ENCODE results near the gene MTHFD1.
A peak's percentile ranks its signal among the peaks of the same experiment; 100 is the strongest.

MTHFD1 gene

GRCh38 chr14:64442300-64442988, 54.3 kb downstream of the MTHFD1 start:
- no peak overlapping the region for H3K4me2 ChIP-seq (ENCODE audit: low read length)
- no CpG with 5 or more reads among the region's 17 CpGs for WGBS (ENCODE audit: extremely low coverage, insufficient coverage, low lambda C conversion rate)
- DNase-seq = no peak
- no peaks in the 10 kb centered on the region for H3K79me2 ChIP-seq (ENCODE audit: control insufficient read depth, insufficient read depth, low read length)
- peaks cover 2% of the 10 kb centered on the region for H3K4me1 ChIP-seq (ENCODE audit: control insufficient read depth, low read depth, low read length)
- no peak overlapping the region for H2BK15ac ChIP-seq (replicated peaks; ENCODE audit: low read depth)
- no peaks in the 10 kb centered on the region for H3K79me1 ChIP-seq (ENCODE audit: low read length)
- no peak overlapping the region for H2AK5ac ChIP-seq (ENCODE audit: low read length)
- H4K5ac ChIP-seq (ENCODE audit: low read length) = no peak overlapping the region
- no peaks in the 10 kb centered on the region for H3K27me3 ChIP-seq (ENCODE audit: insufficient read depth, low read length, poor library complexity)
- H3K56ac ChIP-seq (ENCODE audit: low read length) = no peak overlapping the region
- no peak overlapping the region for H3K4ac ChIP-seq (ENCODE audit: low read depth, low read length)
- no peak overlapping the region for H3K9ac ChIP-seq (ENCODE audit: low read length)
- H3K27ac ChIP-seq (ENCODE audit: low read depth, low read length) = peak overlapping the region; percentile 17
- H3K23ac ChIP-seq (ENCODE audit: low read length) = no peak overlapping the region
- H3K4me3 ChIP-seq (ENCODE audit: low read length) = no peak overlapping the region
- peaks cover 24% of the 10 kb centered on the region for H3K36me3 ChIP-seq (ENCODE audit: control insufficient read depth, insufficient read depth, low read length)
- no peak overlapping the region for H2BK120ac ChIP-seq (ENCODE audit: low read depth, low read length)
- H3K18ac ChIP-seq (ENCODE audit: low read length) = no peak overlapping the region
- H4K8ac ChIP-seq (ENCODE audit: low read depth, low read length) = no peak overlapping the region
- H2BK5ac ChIP-seq (ENCODE audit: low read length) = no peak overlapping the region

GRCh38 chr14:64444140-64444539, 56.0 kb downstream of the MTHFD1 start:
- H2AK5ac ChIP-seq (ENCODE audit: low read length) = no peak overlapping the region

GRCh38 chr14:64444984-64445845, 57.1 kb downstream of the MTHFD1 start:
- no peak overlapping the region for H2BK5ac ChIP-seq (ENCODE audit: low read length)
- WGBS (ENCODE audit: extremely low coverage, insufficient coverage, low lambda C conversion rate) = no CpG with 5 or more reads among the region's 7 CpGs
- peak overlapping the region; percentile 87 for H3K27ac ChIP-seq (ENCODE audit: low read depth, low read length)
- DNase-seq = peak; percentile 48
- no peaks in the 10 kb centered on the region for H3K27me3 ChIP-seq (ENCODE audit: insufficient read depth, low read length, poor library complexity)
- no peak overlapping the region for H3K9ac ChIP-seq (ENCODE audit: low read length)
- no peak overlapping the region for H3K4me3 ChIP-seq (ENCODE audit: low read length)
- no peak overlapping the region for H4K5ac ChIP-seq (ENCODE audit: low read length)
- H3K18ac ChIP-seq (ENCODE audit: low read length) = peak overlapping the region; percentile 72
- H3K23ac ChIP-seq (ENCODE audit: low read length) = no peak overlapping the region
- H2BK120ac ChIP-seq (ENCODE audit: low read depth, low read length) = no peak overlapping the region
- H3K4me2 ChIP-seq (ENCODE audit: low read length) = no peak overlapping the region
- no peaks in the 10 kb centered on the region for H3K79me2 ChIP-seq (ENCODE audit: control insufficient read depth, insufficient read depth, low read length)
- H3K36me3 ChIP-seq (ENCODE audit: control insufficient read depth, insufficient read depth, low read length) = peaks cover 28% of the 10 kb centered on the region
- no peak overlapping the region for H3K4ac ChIP-seq (ENCODE audit: low read depth, low read length)
- no peaks in the 10 kb centered on the region for H3K79me1 ChIP-seq (ENCODE audit: low read length)
- no peak overlapping the region for H4K8ac ChIP-seq (ENCODE audit: low read depth, low read length)
- no peak overlapping the region for H3K56ac ChIP-seq (ENCODE audit: low read length)
- H2BK15ac ChIP-seq (replicated peaks; ENCODE audit: low read depth) = no peak overlapping the region
- peaks cover 2% of the 10 kb centered on the region for H3K4me1 ChIP-seq (ENCODE audit: control insufficient read depth, low read depth, low read length)
- H2AK5ac ChIP-seq (ENCODE audit: low read length) = no peak overlapping the region

More at GRCh38 chr14:64444140-64444539, 56.0 kb downstream of the MTHFD1 start:
- H3K56ac ChIP-seq (ENCODE audit: low read length) = no peak overlapping the region
- no peak overlapping the region for H3K4me3 ChIP-seq (ENCODE audit: low read length)
- no peak overlapping the region for H3K4ac ChIP-seq (ENCODE audit: low read depth, low read length)
- no peak overlapping the region for H2BK15ac ChIP-seq (replicated peaks; ENCODE audit: low read depth)
- H3K9ac ChIP-seq (ENCODE audit: low read length) = no peak overlapping the region
- H3K27ac ChIP-seq (ENCODE audit: low read depth, low read length) = no peak overlapping the region
- H3K4me2 ChIP-seq (ENCODE audit: low read length) = no peak overlapping the region
- H4K5ac ChIP-seq (ENCODE audit: low read length) = no peak overlapping the region
- H3K4me1 ChIP-seq (ENCODE audit: control insufficient read depth, low read depth, low read length) = peaks cover 2% of the 10 kb centered on the region
- no peak overlapping the region for H2BK120ac ChIP-seq (ENCODE audit: low read depth, low read length)
- H3K23ac ChIP-seq (ENCODE audit: low read length) = no peak overlapping the region
- H3K79me2 ChIP-seq (ENCODE audit: control insufficient read depth, insufficient read depth, low read length) = no peaks in the 10 kb centered on the region
- H4K8ac ChIP-seq (ENCODE audit: low read depth, low read length) = no peak overlapping the region
- no peak for DNase-seq
- peaks cover 24% of the 10 kb centered on the region for H3K36me3 ChIP-seq (ENCODE audit: control insufficient read depth, insufficient read depth, low read length)
- no peaks in the 10 kb centered on the region for H3K27me3 ChIP-seq (ENCODE audit: insufficient read depth, low read length, poor library complexity)
- no peak overlapping the region for H2BK5ac ChIP-seq (ENCODE audit: low read length)
- WGBS (ENCODE audit: extremely low coverage, insufficient coverage, low lambda C conversion rate) = no CpG with 5 or more reads among the region's 11 CpGs
- H3K18ac ChIP-seq (ENCODE audit: low read length) = no peak overlapping the region
- no peaks in the 10 kb centered on the region for H3K79me1 ChIP-seq (ENCODE audit: low read length)

GRCh38 chr14:64447876-64448670, 59.9 kb downstream of the MTHFD1 start:
- Histone ChIP-seq H3K36me3 (ENCODE audit: control insufficient read depth, insufficient read depth, low read length) (peaks cover 15% of the 10 kb centered on the region), H3K18ac (ENCODE audit: low read length) (no peak overlapping the region), H2BK5ac (ENCODE audit: low read length) (no peak overlapping the region), H2AK5ac (ENCODE audit: low read length) (no peak overlapping the region), H3K27ac (ENCODE audit: low read depth, low read length) (no peak overlapping the region), H3K56ac (ENCODE audit: low read length) (no peak overlapping the region), H3K79me2 (ENCODE audit: control insufficient read depth, insufficient read depth, low read length) (no peaks in the 10 kb centered on the region), H4K8ac (ENCODE audit: low read depth, low read length) (no peak overlapping the region), H2BK120ac (ENCODE audit: low read depth, low read length) (no peak overlapping the region), H3K4me2 (ENCODE audit: low read length) (no peak overlapping the region), H3K23ac (ENCODE audit: low read length) (no peak overlapping the region), H3K79me1 (ENCODE audit: low read length) (no peaks in the 10 kb centered on the region), H3K27me3 (ENCODE audit: insufficient read depth, low read length, poor library complexity) (no peaks in the 10 kb centered on the region), H3K4me1 (ENCODE audit: control insufficient read depth, low read depth, low read length) (peaks cover 2% of the 10 kb centered on the region), H2BK15ac (replicated peaks; ENCODE audit: low read depth) (no peak overlapping the region), H3K4ac (ENCODE audit: low read depth, low read length) (no peak overlapping the region), H3K4me3 (ENCODE audit: low read length) (no peak overlapping the region), H3K9ac (ENCODE audit: low read length) (no peak overlapping the region), H4K5ac (ENCODE audit: low read length) (no peak overlapping the region)
- DNase-seq = peak; percentile 18
- no CpG with 5 or more reads among the region's 5 CpGs for WGBS (ENCODE audit: extremely low coverage, insufficient coverage, low lambda C conversion rate)

- Histone ChIP-seq H2BK15ac (replicated peaks; ENCODE audit: low read depth) (no peak overlapping the region), H2AK5ac (ENCODE audit: low read length) (no peak overlapping the region), H3K4me3 (ENCODE audit: low read length) (no peak overlapping the region), H3K79me1 (ENCODE audit: low read length) (no peaks in the 10 kb centered on the region), H2BK5ac (ENCODE audit: low read length) (no peak overlapping the region), H3K4me1 (ENCODE audit: control insufficient read depth, low read depth, low read length) (peaks cover 2% of the 10 kb centered on the region), H3K4ac (ENCODE audit: low read depth, low read length) (no peak overlapping the region), H3K4me2 (ENCODE audit: low read length) (no peak overlapping the region), H3K27me3 (ENCODE audit: insufficient read depth, low read length, poor library complexity) (no peaks in the 10 kb centered on the region), H3K9ac (ENCODE audit: low read length) (no peak overlapping the region), H3K56ac (ENCODE audit: low read length) (no peak overlapping the region), H2BK120ac (ENCODE audit: low read depth, low read length) (no peak overlapping the region), H3K27ac (ENCODE audit: low read depth, low read length) (no peak overlapping the region), H3K18ac (ENCODE audit: low read length) (no peak overlapping the region), H3K23ac (ENCODE audit: low read length) (no peak overlapping the region), H4K5ac (ENCODE audit: low read length) (no peak overlapping the region), H3K36me3 (ENCODE audit: control insufficient read depth, insufficient read depth, low read length) (peaks cover 9% of the 10 kb centered on the region), H4K8ac (ENCODE audit: low read depth, low read length) (no peak overlapping the region), H3K79me2 (ENCODE audit: control insufficient read depth, insufficient read depth, low read length) (no peaks in the 10 kb centered on the region)
- no CpG with 5 or more reads among the region's 2 CpGs for WGBS (ENCODE audit: extremely low coverage, insufficient coverage, low lambda C conversion rate)
- DNase-seq = no peak
Observed at GRCh38 chr14:64450255-64450654, 62.1 kb downstream of the MTHFD1 start.

Measured in mesendoderm (in vitro differentiated cells).